Neutrophil (primary cell): ENCODE data around the gene NAP1L4.

Source experiments
- H3K27ac ChIP-seq: fragments of 200-600 bp; sonication (generic); 2 replicates; pipeline ENCODE4 v1.5.1; 2016; ENCODE audit warnings: mild to moderate bottlenecking, moderate library complexity
- H3K27me3 ChIP-seq: fragments of 200-600 bp; sonication (generic); 2 replicates; pipeline ENCODE4 v1.6.0; 2016; ENCODE audit warnings: mild to moderate bottlenecking
- H3K36me3 ChIP-seq: fragments of 200-600 bp; sonication (generic); 2 replicates; pipeline ENCODE4 v1.5.1; 2017
- H3K4me1 ChIP-seq, 2 experiments: fragments of 200-600 bp in 1 of 2; sonication (generic) in 1 of 2; 1 replicate in 1 of 2; 2 replicates in 1 of 2; pipeline versions ENCODE4 v1.5.1 to v1.6.1; 2013 to 2016; ENCODE audit warnings: low read depth in 1 of 2, low read length in 1 of 2, mild to moderate bottlenecking in 1 of 2, moderate library complexity in 1 of 2; ENCODE audit not compliant: control insufficient read depth in 1 of 2, insufficient read depth in 1 of 2
- H3K4me3 ChIP-seq, 2 experiments: fragments of 200-600 bp in 1 of 2; sonication (generic) in 1 of 2; 1 replicate in 1 of 2; 2 replicates in 1 of 2; pipeline ENCODE4 v1.5.1; 2013 to 2016; ENCODE audit warnings: low read depth in 1 of 2, low read length in 1 of 2, mild to moderate bottlenecking in 1 of 2, moderate library complexity in 1 of 2
- H3K9me3 ChIP-seq: fragments of 200-600 bp; sonication (generic); 2 replicates; pipeline ENCODE4 v1.5.1; 2016
- CTCF ChIP-seq: fragments of 200-600 bp; sonication (generic); IDR thresholded peaks from 2 replicates; pipeline ENCODE4 v1.5.1; 2016; ENCODE audit warnings: antibody characterized with exemption

The NAP1L4 gene

GRCh38 chr11:2977113-2977512, 15.0 kb downstream of the NAP1L4 start:
- H3K4me3 ChIP-seq = no peak overlapping the region

GRCh38 chr11:2976294-2977063, 15.7 kb downstream of the NAP1L4 start:
- no peak for TF ChIP-seq CTCF
- H3K9me3 ChIP-seq = no peaks in the 10 kb centered on the region
- no peak overlapping the region for H3K27ac ChIP-seq
- no peaks in the 10 kb centered on the region for H3K4me1 ChIP-seq
- H3K36me3 ChIP-seq = peaks cover 78% of the 10 kb centered on the region
- no peak overlapping the region for H3K4me3 ChIP-seq
- H3K27me3 ChIP-seq = no peaks in the 10 kb centered on the region

More at GRCh38 chr11:2977113-2977512, 15.0 kb downstream of the NAP1L4 start:
- Histone ChIP-seq H3K4me1 (no peaks in the 10 kb centered on the region), H3K36me3 (peaks cover 72% of the 10 kb centered on the region), H3K27me3 (no peaks in the 10 kb centered on the region), H3K27ac (no peak overlapping the region), H3K9me3 (no peaks in the 10 kb centered on the region)
- TF ChIP-seq CTCF = no peak

- Histone ChIP-seq H3K4me1 (no peaks in the 10 kb centered on the region), H3K4me3 (no peak overlapping the region), H3K27me3 (no peaks in the 10 kb centered on the region), H3K9me3 (no peaks in the 10 kb centered on the region), H3K27ac (no peak overlapping the region), H3K36me3 (peaks cover 87% of the 10 kb centered on the region)
- no peak for TF ChIP-seq CTCF
Measured at GRCh38 chr11:2975594-2975993, 16.5 kb downstream of the NAP1L4 start.

GRCh38 chr11:2974272-2974671, 17.9 kb downstream of the NAP1L4 start:
- peaks cover 97% of the 10 kb centered on the region for H3K36me3 ChIP-seq
- no peak overlapping the region for H3K27ac ChIP-seq
- no peaks in the 10 kb centered on the region for H3K27me3 ChIP-seq
- no peak for TF ChIP-seq CTCF
- no peaks in the 10 kb centered on the region for H3K9me3 ChIP-seq
- no peaks in the 10 kb centered on the region for H3K4me1 ChIP-seq
- no peak overlapping the region for H3K4me3 ChIP-seq

- Histone ChIP-seq H3K9me3 (no peaks in the 10 kb centered on the region), H3K27ac (no peak overlapping the region), H3K4me3 (no peak overlapping the region), H3K36me3 (peaks cover 98% of the 10 kb centered on the region), H3K4me1 (peaks cover 0 to 4% of the 10 kb centered on the region in 2 experiments), H3K27me3 (no peaks in the 10 kb centered on the region)
- TF ChIP-seq CTCF = no peak
Measured at GRCh38 chr11:2968341-2968900, 23.7 kb downstream of the NAP1L4 start.
